Measurements from ENCODE around the gene CDYL. TPM values are rescaled to one million over a fixed set of nuclear protein-coding genes. Genes with fewer than 3 reads are reported as not detected.
A peak's percentile ranks its signal among the peaks of the same experiment; 100 is the strongest.

The CDYL gene
- total and polyA plus RNA-seq, 2 experiments from 2014 or later, result 38.0 to 60.8 TPM

DNA sequence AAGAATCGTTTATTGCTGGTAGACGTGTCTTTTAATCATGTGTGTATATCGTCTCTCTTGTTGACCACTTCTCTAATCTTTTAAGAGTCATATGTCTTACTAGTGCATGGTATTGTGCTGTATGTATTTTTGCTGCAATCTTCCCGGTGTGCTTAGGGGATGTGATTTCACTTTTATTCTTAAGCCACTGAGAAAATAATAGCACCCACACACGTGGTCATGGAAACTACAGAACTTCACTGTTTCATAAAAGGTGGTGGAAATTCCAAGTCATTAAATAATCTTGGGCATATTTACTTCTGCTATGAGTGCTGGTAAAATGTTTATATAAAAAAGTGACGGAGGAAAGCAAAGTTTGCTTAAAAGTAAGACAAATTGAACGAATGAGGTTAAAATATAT is 3.0 kb upstream of the CDYL start:
- TF ChIP-seq, protein P1, sequence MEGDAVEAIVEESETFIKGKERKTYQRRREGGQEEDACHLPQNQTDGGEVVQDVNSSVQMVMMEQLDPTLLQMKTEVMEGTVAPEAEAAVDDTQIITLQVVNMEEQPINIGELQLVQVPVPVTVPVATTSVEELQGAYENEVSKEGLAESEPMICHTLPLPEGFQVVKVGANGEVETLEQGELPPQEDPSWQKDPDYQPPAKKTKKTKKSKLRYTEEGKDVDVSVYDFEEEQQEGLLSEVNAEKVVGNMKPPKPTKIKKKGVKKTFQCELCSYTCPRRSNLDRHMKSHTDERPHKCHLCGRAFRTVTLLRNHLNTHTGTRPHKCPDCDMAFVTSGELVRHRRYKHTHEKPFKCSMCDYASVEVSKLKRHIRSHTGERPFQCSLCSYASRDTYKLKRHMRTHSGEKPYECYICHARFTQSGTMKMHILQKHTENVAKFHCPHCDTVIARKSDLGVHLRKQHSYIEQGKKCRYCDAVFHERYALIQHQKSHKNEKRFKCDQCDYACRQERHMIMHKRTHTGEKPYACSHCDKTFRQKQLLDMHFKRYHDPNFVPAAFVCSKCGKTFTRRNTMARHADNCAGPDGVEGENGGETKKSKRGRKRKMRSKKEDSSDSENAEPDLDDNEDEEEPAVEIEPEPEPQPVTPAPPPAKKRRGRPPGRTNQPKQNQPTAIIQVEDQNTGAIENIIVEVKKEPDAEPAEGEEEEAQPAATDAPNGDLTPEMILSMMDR (IDR thresholded peaks at IDR 0.05; ENCODE audit: low read depth, low read length), result no peak
- Histone ChIP-seq H3K27ac (no peak overlapping the region), H3K4me3 (no peak overlapping the region), H3K4me1 (ENCODE audit: low read depth) (no peaks in the 10 kb centered on the region), H3K9me3 (ENCODE audit: low read depth) (no peaks in the 10 kb centered on the region), H3K36me3 (no peaks in the 10 kb centered on the region), H3K27me3 (no peaks in the 10 kb centered on the region)
- DNase-seq (ENCODE audit: low read depth in 1 of 2, low spot score in 1 of 2), result no peak

GRCh38 chr6:4774296-4774695 is 1.9 kb upstream of the CDYL start:
- H3K27me3 ChIP-seq, result no peaks in the 10 kb centered on the region
- H3K4me3 ChIP-seq, result no peak overlapping the region
- H3K4me1 ChIP-seq (ENCODE audit: low read depth), result no peaks in the 10 kb centered on the region
- no peak overlapping the region for H3K27ac ChIP-seq
- H3K36me3 ChIP-seq, result no peaks in the 10 kb centered on the region
- TF ChIP-seq, protein P1 (IDR thresholded peaks at IDR 0.05; ENCODE audit: low read depth, low read length), result no peak
- no peak for DNase-seq (ENCODE audit: low read depth in 1 of 2, low spot score in 1 of 2)
- H3K9me3 ChIP-seq (ENCODE audit: low read depth), result no peaks in the 10 kb centered on the region

DNA sequence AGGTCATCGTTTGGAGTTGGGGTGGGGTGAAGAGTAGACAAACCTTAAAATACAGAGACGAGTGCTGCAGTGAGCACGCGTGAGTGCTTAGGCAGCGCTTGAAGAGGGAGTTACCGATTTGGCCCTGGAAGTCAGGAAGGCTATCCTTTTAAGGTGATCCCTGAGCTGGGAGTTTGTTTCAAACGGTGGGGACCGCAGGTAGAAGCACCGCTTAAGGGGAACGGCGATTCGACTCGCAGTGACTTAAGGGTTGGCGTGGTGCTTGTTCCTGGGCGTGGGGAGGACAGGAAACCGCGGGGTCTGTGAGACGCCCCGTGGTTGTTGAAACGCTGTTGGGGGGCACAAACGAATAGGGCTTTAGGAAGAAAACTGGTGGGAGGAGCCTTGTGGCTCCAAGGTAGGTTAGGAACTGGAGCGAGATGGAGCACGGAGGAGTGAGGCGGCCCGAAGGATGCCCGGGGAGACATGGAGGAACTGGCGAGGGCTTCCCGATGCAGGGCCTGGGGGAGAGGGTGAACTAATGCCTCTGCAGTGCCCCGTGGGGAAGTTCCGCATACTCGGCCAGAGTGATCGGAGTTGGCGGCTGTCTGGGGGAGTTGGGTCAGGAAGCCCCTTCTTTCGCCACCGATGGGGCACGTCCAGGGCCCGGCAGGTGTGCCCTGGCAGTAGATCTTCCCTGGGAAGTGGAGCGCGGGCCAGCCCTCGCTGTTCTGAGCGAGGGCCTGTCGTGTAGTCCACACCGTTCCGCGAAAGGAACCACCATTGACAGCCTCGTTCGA is 1.3 kb upstream of the CDYL start:
- TF ChIP-seq, protein P1 (IDR thresholded peaks at IDR 0.05; ENCODE audit: low read depth, low read length), result no peak
- DNase-seq (ENCODE audit: low read depth in 1 of 2, low spot score in 1 of 2), result peak; percentile 8 to 59
- peaks cover 3% of the 10 kb centered on the region for H3K4me1 ChIP-seq (ENCODE audit: low read depth)
- no peaks in the 10 kb centered on the region for H3K9me3 ChIP-seq (ENCODE audit: low read depth)
- peak overlapping the region; percentile 1 for H3K27ac ChIP-seq
- no peaks in the 10 kb centered on the region for H3K36me3 ChIP-seq
- H3K27me3 ChIP-seq, result no peaks in the 10 kb centered on the region
- peak overlapping the region; percentile 61 for H3K4me3 ChIP-seq

DNA sequence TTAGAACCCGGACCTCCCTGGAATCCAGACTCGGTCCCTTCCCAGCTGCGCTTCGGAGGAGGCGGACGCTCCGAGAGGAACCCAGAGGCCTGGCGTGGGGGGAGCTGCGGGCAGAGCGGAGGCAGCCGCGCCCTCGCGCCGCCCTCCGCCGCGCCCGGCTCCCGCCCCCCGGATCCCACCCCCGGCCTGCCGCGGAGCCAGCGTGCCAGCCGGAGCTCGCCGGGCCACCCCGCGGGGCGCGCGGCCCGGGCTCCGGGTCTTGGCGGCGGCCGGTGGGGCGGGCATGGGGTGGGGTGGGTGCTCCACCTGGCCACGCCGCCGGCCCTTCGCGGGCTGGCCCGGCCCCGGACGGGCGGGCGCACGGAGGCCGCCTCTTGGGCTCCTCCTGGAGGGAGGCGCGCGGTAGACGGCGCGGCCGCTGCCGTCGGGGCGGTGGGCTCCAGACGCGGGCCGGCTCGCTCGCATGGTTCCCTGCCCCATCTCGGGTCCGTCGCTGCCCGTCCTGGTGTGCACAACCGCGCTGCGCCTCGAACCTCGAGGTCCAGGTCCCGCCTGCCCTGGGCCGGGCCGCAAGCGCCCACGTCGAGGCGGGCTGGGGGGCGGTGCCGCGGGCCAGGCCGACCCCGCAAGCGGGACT is 592 bp upstream of the CDYL start:
- TF ChIP-seq, protein P1 (IDR thresholded peaks at IDR 0.05; ENCODE audit: low read depth, low read length), result no peak
- Histone ChIP-seq H3K9me3 (ENCODE audit: low read depth) (no peaks in the 10 kb centered on the region), H3K36me3 (no peaks in the 10 kb centered on the region), H3K4me3 (peak overlapping the region; percentile 61), H3K27me3 (no peaks in the 10 kb centered on the region), H3K4me1 (ENCODE audit: low read depth) (peaks cover 7% of the 10 kb centered on the region), H3K27ac (peak overlapping the region; percentile 77)
- peak; percentile 80 to 90 for DNase-seq (ENCODE audit: low read depth in 1 of 2, low spot score in 1 of 2)

DNA sequence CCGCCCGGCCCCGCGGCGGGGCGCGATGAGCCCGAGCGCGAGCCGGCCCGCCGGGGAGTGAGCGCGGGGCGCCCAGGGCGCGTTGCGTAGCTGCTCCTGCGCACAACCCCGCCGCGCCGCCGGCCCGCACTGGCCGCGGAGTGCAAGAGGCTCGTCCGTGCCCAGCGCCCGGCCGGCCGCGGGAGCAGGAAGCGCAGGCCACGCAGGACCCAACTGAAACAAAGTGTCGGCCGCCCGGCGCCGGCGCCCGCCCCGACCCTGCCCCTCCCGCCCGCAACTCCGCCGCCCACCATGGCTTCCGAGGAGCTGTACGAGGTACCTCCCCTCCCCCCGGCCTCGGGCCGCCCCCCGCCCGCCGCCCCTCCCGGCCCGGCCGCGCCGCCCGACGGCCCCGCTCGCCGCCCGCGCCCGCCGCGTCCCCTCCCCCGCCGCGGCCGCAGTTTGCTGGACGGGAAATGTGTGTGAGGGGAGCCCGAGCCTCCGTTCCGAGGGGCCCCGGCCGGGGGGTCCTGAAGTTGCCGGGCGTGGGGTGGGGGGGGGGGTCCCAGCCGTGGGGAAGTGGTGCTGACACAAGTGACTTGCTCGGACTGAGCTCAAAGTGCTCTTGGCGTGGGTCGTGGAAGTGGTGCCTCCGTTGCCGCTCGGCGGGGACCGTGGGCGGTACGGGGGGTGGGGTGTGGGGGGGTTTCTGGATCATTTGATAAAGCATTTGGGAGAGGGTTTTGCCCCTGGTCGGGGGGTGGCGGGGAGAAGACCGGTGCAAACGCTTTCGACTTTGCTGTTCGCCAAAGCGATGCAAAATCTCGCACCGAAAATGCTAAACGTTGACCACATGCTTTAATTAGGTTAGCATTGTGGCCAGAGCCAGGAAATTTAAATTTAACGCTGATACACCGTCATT is 539 bp downstream of the CDYL start:
- peak overlapping the region; percentile 96 for H3K4me3 ChIP-seq
- peaks cover 7% of the 10 kb centered on the region for H3K4me1 ChIP-seq (ENCODE audit: low read depth)
- peak; percentile 55 to 79 for DNase-seq (ENCODE audit: low read depth in 1 of 2, low spot score in 1 of 2)
- peak overlapping the region; percentile 87 for H3K27ac ChIP-seq
- H3K36me3 ChIP-seq, result no peaks in the 10 kb centered on the region
- TF ChIP-seq, protein P1 (IDR thresholded peaks at IDR 0.05; ENCODE audit: low read depth, low read length), result no peak
- no peaks in the 10 kb centered on the region for H3K27me3 ChIP-seq
- H3K9me3 ChIP-seq (ENCODE audit: low read depth), result no peaks in the 10 kb centered on the region

Measured in cardiac muscle cell (in vitro differentiated cells and primary cell).